Diencephalon (tissue), 1 donor: Measurements from ENCODE around the gene SMCO3. TPM values are rescaled to one million over a fixed set of nuclear protein-coding genes. Genes with fewer than 3 reads are reported as not detected.

ENCODE experiments used
- total RNA-seq: library from RNA; depleted of rRNA; stranded (reverse); fragments of >200 nt; gene quantifications from one replicate; pipeline ENCODE4 v1.2.3, GENCODE V29; 2014

SMCO3 gene
- not detected for total RNA-seq

DNA sequence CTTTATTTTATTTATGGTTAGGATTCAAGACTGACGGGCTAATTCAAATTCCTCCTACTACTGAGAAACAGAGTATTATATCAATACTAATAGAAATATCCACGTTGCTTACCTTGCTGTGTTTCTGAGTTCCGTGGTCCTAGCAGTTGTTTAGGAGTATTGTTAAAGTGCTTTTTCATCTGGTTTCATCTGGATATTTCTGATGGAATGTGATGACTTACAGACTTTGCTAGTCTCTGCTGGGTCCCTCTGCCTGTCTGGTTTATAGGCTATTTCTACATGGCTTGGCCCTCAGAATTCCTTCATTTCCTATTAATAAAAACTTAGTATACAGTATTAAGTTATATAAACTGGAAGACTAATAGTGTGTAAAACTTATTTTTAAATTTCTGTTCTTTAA is at the start of gene SMCO3:
SMCO3 (minus strand) TSS at position 169 of the 400 bp plus-strand sequence. CDS start 7,502 bp downstream, outside the sequence.

DNA sequence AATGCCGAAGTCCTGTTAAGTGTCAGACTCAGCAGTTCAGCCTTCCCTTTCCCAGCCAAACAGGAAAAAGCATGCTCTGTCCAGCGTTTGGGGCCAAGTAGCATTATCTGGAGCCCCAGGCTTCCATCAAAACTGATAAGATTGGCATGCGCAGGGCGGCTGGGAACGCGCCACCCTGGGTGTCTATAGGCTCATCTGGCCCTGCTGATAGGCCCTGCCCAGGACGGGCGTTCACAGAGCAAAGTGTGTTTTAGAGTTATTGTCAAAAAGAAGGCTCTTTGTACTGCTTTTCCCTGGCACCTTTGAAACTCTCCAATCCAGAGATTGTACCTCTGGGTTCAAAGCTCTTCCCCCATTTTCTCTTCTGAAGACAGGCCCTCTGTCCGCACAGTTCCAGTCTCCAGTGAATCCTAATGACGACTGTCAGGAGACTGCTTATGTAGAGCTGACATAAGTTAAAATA is 29.5 kb upstream of the SMCO3 start, which contains the start of gene ART4:
ART4 (minus strand) TSS at position 102 of the 463 bp plus-strand sequence. CDS start 413 bp downstream, outside the sequence.

DNA sequence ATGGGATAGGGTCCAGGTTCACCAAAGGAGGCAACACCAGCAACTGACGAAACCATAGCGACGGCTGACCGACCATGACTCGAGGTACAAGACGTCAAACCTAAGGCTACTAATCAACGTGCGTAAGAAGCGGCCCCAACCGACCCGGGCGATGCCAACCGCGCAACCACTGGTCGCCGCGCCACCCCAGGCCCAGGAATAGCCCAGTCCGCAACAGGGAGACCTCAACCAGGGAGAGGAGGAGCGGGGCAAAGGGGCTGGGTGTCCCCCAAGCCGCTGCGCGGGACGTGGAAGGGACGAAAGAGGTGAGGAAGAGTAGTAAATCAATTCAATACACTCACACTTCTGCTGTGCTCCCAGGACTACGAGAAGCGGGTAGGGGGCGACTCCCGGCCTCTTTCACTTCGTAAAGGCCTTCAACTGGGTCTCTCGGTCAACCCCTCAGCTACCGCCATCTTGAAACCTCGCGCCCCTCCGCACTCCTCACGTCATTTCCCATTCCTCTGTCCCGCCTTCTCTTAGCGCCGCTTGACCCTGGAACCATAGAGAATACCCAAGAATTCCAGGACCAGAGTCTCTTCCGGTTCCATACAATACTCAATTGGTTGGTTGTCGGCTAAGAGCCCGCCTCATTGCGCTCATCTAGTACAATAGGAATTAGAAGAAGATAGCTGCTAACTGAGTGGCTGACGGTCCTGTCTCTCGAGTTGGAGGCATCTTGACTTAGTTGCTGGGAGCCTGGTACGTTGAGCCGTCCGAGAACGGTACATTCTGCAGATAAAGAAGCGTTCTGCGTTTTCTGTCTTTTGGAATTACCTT is 10.8 kb downstream of the SMCO3 start, which contains the start of the genes C12orf60 and WBP11:
C12orf60 (plus strand) TSS at position 660 of the 819 bp plus-strand sequence. CDS start 19,266 bp downstream, outside the sequence.
WBP11 (minus strand) TSS at position 468 of the 819 bp plus-strand sequence. CDS start 2,095 bp downstream, outside the sequence.

Other genes with a start within 250 kb of the SMCO3 start
- 3.2 TPM for gene PLBD1, start 246.3 kb downstream of the SMCO3 start, total RNA-seq
- gene GUCY2C, start 117.6 kb downstream of the SMCO3 start, total RNA-seq, result not detected
- gene WBP11, start 10.7 kb downstream of the SMCO3 start, total RNA-seq, result 28.4 TPM
- 3.7 TPM for gene C12orf60, start 10.5 kb downstream of the SMCO3 start, total RNA-seq
- 0.46 TPM for gene ART4, start 29.3 kb upstream of the SMCO3 start, total RNA-seq
- gene MGP, start 71.7 kb upstream of the SMCO3 start, total RNA-seq, result 3.0 TPM
- 0.46 TPM for gene ERP27, start 124.4 kb upstream of the SMCO3 start, total RNA-seq
- 19.4 TPM for gene ARHGDIB, start 147.4 kb upstream of the SMCO3 start, total RNA-seq
- gene PDE6H, start 158.9 kb upstream of the SMCO3 start, total RNA-seq, result not detected